Amniotic stem cell (primary cell): ENCODE results near the gene PPP1R12A.
"Not testable (repeated sequence)": the region's sequence is repeated elsewhere in the genome, so short reads cannot be mapped to it uniquely, and the experiment has no call there.

Experiments
- DNase-seq: peaks from one replicate; lab custom pipeline; 2025; lab: John Stamatoyannopoulos, UW

The PPP1R12A gene

DNA sequence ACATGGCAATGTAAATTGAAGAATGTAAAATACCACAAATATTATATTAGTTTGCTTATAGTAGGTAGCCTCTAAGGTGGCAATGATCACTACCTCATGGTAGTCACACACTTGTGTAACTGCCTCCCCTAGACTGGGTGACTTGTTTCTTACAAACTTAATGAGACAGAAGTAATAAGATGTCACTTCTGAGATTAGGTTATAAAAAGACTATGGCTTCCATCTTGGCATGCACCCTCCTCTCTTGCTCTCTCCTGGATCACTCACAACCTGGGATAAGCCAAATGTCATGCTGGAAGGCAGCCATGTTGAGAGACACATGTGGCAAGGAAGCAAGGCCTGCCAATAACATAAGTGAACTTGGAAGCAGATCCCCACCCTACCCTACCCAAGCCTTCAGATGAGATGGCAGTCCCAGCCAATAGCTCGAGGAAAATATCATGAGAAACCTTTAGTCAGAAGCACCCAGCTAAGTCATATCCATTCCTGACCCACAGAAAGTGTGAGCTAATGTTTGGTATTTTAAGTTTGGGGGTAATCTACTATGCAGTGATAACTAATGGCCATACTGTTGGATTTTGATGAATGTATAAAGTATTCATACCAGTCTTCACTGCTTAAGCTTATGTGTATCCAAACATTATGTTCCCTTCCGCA, 43.3 kb downstream of the PPP1R12A start:
- no peak for DNase-seq

DNA sequence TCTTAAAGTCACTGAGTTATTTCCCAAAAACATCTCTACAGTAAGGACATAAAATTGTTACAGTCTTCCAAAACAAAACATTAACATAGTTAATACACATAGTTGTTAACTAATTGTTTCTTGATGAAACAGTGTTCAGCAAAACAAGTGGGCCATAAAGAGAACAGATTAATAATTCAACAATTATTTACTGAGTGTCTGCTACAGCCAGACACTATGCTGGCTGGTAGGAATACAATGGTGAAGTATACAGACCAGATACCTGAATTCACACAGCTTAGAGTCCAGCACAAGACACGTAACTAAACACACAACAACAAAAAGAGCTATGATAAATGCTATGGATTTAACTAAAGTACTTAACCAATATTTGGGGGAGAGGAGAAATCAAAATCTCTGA, 47.0 kb downstream of the PPP1R12A start:
- DNase-seq: no peak

DNA sequence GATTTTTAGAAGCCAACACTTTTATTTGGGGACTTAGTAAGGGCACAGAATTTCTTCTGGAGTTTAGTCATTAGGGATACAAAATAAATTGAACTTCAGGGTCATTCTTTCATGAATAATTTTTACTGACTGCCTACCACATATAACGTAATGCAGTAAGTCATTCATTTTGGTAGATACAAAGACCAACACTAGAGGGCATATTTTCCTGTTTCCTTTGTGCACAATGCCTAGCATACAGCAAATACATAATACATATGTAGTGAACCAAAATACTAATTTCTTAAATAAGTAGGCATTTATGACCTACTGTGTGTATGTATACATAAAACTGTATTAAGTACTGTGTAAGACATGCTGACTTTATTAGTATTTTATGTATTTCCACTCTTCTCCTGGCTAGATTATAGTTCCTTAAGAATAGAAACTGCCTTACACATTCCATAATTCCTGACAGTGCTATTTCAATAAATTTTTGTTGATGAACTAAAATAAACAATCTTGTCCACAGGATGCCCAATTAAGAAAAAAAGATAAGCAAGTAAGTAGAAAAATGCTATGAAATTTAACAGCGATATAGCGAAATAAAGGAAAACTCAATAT, 47.9 kb downstream of the PPP1R12A start:
- DNase-seq: no peak

DNA sequence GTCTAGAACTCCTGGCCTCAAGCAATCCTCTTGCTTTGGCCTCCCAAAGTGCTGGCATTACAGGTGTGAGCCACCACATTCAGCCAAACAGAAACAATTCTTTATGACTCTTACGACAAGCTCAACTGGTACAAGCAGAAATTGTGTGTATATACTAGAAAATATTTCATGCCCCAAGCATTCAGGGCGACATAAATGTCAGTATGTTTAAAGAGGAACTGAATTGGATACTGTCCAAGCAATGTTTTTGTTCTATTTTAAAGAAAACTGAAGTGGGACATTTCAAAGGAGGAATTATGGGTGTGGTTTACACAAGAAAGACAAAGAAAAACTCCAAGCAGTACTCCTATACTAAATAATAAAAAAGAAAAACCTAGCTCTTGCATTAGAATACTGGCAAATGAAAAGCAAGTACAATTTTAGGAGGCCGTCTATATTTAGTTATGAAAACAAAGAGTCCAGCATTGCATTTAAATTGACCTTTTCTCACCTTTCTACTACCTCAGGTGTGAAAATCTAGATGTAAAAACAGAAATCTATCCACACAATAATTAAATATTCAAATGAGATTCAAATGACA, 48.9 kb downstream of the PPP1R12A start:
- no peak for DNase-seq

DNA sequence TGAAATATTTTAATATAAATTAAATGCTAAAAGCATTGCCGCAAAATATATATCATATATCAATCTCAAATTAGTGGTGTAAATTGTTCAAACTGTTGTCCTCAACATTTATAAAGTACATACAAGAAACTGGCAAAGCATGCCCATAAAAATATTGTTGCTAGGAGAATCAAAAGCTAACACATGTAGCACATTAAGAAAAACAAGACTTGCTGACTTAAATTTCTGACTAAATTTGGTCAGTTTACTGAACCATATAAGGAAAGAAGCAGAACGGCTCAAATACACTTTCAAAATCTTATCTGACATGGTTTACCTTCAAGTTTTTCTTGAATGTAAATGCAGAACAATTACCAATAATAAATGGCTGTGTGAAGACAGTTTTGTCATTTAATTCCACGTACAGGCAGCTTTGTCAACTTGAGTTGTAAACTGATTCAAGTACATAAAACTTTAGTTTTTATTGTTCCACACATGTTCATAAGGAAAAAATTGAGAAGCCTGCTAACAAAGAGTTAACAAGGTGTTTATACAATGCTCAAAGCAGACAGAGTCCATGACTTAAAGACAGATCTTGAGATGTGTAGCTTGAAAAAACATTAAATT, 50.4 kb downstream of the PPP1R12A start:
- DNase-seq: no peak

DNA sequence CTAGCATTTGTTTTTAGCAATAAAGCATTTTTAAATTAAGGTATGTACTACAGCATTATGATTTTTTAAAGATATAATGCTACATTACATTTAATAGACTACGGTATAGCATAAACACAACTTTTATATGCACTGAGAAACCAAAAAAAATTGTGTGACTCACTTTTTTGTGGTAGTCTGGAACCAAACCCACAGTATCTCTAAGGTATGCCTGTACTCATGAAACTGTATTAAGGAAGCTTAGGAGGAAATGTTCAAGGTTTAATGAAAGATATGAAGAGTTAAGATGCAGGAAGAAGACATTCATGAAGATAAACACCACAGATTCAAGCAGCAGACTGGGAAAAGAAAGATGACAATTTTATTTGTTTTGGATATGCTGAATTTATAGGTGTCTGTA, 51.7 kb downstream of the PPP1R12A start:
- peak; percentile 13 for DNase-seq

DNA sequence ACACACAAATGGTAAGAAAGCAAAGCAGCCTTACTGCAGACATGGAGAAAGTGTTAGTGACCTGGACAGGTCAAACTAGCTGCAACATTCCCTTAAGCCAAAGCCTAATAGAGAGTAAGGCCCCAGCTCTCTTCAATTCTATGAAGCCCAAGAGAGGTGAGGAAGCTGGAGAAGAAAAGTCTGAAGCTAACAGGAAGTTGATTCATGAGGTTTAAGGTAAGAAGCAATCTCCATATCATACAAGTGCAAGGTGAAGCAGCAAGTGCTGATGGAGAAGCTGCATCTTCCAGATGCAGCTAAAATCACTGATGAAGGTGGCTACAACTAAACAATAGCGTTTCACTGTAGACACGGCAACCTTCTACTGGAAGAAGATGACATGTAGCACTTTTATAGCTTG, 53.5 kb downstream of the PPP1R12A start:
- no peak for DNase-seq

DNA sequence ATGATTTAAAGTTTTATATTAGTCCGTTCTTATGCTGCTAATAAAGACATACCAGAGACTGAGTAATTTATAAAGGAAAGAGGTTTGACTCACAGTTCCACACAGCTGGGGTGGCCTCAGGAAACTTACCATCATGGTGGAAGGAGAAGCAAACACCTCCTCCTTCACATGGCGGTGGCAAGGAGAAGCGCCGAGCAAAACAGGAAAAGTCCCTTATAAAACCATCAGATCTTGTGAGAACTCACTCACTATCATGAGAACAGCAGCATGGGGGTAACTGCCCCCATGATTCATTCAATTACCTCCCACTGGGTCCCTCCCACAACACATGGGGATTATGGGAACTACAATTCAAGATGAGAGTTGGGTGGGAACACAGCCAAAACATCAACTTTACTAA, 56.4 kb downstream of the PPP1R12A start:
- not testable (repeated sequence) for DNase-seq

DNA sequence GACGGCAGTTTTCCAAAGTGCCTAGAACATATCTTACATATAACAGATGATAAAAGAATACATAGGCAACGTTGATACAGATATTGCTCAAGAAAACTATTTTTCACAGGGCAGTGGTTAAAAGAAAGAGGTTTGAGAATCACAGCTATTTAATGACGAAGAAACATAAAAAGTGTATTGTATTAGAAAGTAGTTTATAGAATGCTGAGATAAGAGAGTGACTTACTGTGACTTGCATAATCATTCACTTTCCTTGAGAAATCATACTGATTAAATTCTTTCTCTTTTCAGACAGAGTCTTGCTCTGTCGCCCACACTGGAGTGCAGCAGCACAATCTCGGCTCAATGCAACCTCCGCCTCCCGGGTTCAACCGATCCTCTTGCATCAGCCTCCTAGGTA, 57.7 kb downstream of the PPP1R12A start:
- DNase-seq: no peak

DNA sequence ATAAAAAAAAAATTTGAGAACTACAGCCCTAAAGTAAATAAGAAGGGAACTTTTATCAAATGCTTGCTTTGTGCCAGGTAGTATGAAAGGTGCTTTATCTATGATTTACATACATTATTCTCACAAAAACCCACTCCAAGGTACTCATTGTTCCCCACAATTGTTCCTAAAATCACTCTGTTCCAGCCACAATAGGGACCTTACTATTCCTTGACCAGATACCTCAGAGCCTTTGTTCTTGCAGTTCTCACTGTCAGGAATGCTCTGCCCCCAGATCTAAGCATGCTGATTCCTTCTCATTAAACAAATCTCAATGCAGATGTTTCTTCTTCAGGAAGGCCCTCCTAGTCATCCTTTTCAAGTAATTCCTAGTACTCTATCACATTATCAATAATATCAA, 60.2 kb downstream of the PPP1R12A start:
- DNase-seq: no peak

DNA sequence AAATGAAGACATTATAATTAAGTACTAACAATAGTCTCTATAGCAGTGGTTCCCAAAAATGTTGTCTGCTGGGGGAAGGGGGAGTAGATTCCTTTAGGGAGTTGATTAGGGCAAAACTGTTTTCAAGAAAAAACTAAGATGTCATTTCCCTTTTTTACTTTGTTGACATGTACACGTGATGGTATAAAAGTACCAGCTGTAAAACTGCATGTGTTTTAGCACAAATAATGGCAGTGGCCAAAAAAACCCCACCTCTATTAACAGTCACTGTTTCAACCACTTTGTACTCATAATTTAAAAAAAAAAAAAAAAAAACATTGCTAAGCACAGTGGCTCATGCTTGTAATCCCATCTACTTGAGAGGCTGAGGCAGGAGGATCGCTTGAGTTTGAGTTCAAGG, 61.7 kb downstream of the PPP1R12A start:
- DNase-seq: no peak

DNA sequence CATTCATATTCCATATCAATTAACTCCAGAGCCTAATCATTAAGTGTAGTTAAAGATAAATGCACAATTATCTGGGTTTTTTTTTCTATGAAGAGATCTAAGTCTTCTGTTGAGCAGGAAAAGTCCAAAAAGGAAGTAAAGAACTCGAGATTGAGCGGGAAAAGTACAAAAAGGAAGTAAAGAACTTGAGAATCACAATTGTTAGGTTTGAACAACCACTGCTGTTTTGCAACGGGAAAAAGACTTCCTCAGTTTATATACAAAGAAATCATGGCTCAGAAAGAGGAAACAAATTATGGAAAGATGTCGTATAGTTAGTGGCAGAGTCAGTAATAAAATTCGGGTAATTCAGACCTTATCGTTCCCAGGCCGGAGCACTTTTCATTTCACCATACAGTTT, 63.3 kb downstream of the PPP1R12A start:
- no peak for DNase-seq

DNA sequence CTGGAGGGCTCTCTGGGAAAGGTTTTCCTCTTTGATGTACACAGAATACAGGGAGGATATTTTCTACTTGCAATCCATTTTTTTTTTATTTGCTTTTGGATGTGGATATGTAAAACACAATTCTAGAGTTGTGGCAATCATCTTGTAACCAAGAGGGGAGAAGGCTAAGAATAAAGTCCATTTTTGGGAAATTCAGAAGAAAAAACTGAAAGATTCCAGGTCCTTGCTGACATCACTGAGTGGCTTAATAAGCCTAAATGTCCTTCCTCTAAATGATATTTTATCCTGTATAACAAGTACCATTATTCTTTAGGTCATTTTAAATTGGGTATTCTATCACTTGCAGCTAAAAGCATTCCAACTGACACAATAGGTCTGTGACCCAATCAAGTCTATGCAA, 64.0 kb downstream of the PPP1R12A start:
- DNase-seq: no peak

DNA sequence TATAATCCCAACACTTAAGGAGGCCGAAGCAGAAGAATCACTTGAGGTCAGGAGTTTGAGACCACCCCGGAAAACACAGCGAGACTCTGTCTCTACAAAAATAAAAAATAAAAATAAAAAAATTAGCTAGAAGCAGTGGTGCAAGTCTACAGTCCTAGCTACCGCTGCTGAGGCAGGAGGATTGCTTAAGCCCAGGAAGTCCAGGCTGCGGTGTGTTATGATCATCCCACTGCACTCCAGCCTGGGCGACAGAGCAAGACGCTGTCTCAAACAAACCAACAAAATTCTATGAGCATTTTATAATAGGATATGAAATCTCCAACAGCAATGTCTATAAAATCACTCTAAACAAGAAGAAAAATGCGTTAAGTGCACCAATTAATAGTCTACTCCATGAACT, 75.3 kb downstream of the PPP1R12A start:
- no peak for DNase-seq

DNA sequence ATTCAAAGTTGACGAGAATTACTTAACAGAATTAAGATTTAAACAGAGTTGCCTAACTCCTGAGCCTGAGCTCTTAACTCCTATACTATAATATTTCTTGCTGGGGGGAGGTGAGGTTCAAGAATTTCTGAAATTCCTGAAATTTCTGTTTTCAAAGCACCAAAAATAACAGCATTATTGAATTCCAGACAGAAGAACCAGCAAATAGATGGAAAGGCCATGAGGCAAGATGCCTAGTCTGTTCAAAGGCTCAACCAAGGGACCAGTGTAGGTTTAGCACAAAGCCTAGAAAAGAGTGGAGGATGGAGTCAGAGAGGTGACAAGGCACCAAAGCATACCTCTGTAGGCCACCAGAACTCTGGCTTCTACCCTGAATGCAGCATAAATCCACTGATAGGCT, 76.4 kb downstream of the PPP1R12A start:
- DNase-seq: no peak

DNA sequence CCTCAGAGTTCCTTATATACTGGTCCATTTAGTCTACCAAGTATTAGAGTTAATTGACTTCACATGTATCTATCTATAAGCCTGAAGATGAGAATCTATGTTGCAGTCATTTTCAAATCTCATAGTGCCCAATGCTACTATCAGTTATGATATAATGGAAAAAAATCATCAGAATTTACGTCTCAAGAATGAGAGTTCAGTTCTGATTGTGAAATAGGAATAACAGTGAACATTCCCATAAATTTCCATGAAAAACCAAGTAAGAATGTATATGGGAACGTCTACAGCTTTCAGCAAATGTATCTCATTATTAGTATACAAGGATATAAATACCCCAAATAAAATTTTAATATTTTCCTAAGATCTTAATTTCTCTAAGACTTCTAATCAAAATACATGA, 77.2 kb downstream of the PPP1R12A start:
- no peak for DNase-seq

DNA sequence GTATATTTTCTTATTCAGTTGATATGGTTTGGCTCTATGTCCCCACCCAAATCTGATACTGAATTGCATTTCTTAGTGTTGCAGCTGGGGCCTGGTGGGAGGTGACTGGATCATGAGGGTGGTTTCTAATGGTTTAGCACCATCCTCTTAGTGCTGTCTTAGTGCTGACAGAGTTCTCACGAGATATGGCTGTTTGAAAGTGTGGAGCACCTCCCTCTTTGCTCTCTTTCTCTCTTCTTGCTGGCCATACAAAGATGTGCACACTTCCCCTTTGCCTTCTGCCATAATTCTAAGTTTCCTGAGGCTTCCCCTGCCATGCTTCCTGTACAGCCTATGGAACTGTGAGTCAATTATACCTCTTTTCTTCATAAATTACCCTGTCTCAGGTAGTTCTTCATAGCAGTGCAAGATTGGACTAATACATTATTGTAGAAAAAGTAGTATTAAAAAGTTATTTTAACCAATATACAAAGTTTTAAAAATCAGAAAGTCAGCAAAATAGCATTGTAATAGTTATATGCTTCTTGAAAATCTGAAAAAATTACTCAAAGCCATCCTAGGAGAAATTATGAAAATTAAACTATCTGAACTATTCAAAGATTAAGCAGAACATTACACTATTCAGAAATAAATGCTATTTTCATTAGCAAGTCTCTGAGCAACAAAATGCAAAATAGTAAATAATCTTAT, 84.1 kb downstream of the PPP1R12A start:
- DNase-seq: no peak

DNA sequence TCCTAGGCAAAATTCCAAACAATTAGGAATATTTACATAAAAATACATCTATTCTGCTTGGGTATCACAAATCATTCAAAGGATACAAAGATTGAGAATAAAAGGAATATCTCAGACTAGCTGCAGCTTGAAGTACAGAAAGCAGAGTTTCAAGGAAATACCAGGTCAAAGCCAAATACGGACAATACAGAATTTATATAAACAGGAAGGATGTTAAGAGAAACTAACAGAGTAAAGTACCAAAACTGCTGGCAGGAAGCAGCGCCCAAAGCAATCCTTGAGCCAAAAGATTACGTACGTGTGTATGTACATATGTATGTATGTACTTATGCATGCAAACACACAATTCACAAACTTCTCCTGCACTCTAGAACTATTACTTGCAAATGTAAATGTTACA, 86.6 kb downstream of the PPP1R12A start:
- DNase-seq: no peak

DNA sequence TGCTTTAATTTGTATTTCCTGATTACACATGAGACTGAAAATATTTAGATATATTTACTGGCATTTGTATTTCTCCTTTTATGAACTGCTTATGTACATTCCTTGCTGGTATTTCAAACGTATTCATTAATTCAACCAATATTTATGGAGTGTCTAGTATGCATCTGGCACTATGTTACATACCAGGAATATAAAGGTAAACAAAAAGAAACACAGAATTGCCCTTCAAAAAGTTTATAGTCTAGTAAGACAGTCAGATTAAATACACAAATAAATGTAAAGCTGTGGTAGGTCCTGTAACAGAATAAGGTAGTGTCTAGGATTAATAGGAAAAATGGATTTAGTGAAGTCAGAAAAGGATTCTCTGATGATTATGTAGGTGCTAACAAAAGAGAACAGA, 87.5 kb downstream of the PPP1R12A start:
- DNase-seq: no peak

DNA sequence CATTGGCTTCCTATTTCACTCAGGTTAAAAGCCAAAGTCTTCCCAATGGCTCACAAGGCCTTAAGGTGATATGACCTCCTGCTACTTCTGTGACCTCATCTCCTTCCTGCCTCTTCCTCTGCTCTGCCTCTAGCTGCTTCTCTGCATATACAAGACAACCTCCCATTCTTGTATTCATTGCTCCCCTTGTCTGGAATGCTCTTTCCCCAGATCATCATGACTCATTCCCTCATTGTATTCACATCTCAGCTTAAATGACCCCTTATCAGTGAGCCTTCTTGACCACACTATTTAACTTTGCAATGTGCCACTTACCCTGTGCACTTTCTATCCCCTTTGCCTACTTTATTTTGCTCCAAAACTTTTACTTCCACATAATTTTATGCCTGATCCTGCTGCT, 90.2 kb downstream of the PPP1R12A start:
- DNase-seq: peak; percentile 34

DNA sequence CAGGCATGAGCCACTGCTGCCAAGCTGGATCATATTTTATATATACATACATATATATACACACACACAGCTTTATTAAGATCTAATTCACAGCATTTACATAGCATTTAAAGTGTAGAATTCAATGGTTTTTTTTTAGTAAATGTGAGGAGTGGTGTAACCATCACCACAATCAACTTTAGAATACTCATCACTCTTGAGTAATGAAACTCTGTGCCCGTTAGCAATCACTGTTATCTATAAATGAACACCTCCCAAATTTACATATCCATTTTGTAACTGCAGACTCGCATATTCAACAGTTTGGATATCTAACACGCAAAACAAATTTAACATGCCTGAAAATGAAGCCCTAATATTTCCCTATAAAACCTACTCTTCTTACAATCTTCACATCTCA, 90.9 kb downstream of the PPP1R12A start:
- DNase-seq: no peak

DNA sequence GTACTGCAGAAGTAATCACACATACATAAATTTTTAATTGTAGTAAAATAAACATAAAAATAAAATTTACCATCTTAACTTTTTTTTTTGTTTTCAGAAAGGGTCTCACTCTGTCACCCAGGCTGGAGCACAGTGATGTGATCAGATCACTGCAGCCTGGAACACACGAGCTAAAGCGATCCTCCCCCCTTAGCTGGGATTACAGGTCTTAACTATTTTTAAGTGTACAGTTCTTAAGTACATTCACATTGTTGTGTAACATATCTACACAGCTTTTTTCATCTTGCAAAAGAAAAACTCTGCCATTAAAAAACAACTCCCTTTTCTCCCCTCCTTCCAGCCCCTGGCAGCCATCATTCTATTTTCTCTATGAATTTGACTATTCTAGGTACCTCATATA, 92.3 kb downstream of the PPP1R12A start:
- DNase-seq: no peak

DNA sequence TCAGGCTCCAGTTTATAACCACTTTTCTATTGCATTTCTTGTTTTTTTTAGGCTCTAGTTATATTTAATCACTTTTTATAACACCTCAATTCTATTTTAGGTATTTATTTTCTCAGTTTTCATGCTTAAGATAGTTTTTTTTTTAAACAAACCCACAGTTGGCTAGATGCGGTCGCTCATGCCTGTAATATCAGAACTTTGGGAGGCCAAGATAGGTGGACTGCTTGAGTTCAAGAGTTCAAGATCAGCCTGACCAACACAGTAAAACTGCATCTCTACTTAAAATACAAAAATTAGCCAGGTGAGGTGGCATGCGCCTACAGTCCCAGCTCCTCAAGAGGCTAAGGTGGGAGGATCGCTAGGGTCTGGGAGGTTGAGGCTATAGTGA, 93.0 kb downstream of the PPP1R12A start:
- no peak for DNase-seq
